BLaER1 (cell line): ENCODE data around the gene LIPG.
A peak's percentile ranks its signal among the peaks of the same experiment; 100 is the strongest.

Experiments used
- H3K27ac ChIP-seq: shearing (Covaris generic); formaldehyde crosslinking; 2 replicates; pipeline ENCODE4 v1.8.1; 2022
- H3K27me3 ChIP-seq: shearing (Covaris generic); formaldehyde crosslinking; 2 replicates; pipeline ENCODE4 v1.8.1; 2022
- H3K36me3 ChIP-seq: shearing (Covaris generic); formaldehyde crosslinking; 2 replicates; pipeline ENCODE4 v1.8.1; 2022
- H3K4me1 ChIP-seq: shearing (Covaris generic); formaldehyde crosslinking; 2 replicates; pipeline ENCODE4 v1.8.1; 2022
- H3K4me2 ChIP-seq: shearing (Covaris generic); formaldehyde crosslinking; 2 replicates; pipeline ENCODE4 v1.8.1; 2022
- H3K4me3 ChIP-seq: shearing (Covaris generic); formaldehyde crosslinking; 2 replicates; pipeline ENCODE4 v1.8.1; 2022
- H3K9ac ChIP-seq: shearing (Covaris generic); formaldehyde crosslinking; 2 replicates; pipeline ENCODE4 v1.8.1; 2022
- H3K9me3 ChIP-seq: shearing (Covaris generic); formaldehyde crosslinking; 2 replicates; pipeline ENCODE4 v1.8.1; 2022
- H4K20me1 ChIP-seq: shearing (Covaris generic); formaldehyde crosslinking; 2 replicates; pipeline ENCODE4 v1.8.1; 2022
- Cebpa-rat ChIP-seq: shearing (Covaris generic); IDR thresholded peaks from 2 replicates; pipeline ENCODE4 v1.8.1; 2022

LIPG gene

DNA sequence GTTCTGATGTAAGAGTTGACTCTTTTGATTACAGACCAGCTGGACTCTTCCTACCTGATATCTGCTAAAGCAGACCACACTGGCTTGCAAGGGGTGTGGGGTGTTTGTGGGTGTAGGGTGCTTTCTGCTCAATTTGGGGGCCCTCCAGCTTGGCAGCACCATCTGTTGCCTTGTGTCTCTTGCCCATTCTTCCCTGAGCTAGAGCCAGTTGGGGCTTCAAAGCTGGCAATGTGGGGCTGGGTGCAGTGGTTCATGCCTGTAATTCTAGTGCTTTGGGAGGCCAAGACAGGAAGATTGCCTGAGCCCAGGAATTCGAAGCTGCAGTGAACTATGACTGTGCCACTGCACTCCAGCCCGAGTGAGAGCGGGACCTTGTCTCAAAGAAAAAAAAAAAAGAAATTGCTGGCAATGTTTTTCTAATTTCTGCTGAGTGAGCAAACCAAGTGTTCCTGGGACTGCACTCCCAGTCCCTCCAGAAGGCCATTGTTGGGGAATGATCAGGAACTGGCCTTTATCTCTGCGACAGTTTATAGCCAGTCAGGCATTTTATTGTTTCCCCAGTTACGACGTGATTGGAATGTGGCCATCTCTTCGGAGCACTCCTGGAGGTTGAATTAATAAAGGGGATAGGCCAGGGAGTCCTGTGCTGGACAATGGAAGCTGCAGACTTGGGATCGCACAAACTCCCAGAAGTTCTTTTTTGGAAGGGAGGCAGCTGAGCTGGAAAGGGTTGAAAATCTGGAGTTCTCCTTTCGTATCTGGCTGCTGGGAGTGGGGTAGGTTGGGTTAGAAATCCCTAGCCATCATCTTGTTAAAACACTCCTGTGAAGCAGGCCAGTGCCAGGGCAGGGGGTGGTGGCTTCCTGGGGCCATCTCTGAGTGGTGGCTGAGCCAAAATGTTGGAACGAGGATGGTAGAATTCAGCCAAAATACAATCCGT, 57.2 kb downstream of the LIPG start:
- TF ChIP-seq Cebpa-rat = no peak
- Histone ChIP-seq H3K4me3 (no peak overlapping the region), H3K36me3 (no peaks in the 10 kb centered on the region), H3K9ac (no peak overlapping the region), H3K27me3 (no peaks in the 10 kb centered on the region), H3K4me2 (no peak overlapping the region), H3K9me3 (no peaks in the 10 kb centered on the region), H3K4me1 (peaks cover 46% of the 10 kb centered on the region), H3K27ac (no peak overlapping the region), H4K20me1 (no peaks in the 10 kb centered on the region)

DNA sequence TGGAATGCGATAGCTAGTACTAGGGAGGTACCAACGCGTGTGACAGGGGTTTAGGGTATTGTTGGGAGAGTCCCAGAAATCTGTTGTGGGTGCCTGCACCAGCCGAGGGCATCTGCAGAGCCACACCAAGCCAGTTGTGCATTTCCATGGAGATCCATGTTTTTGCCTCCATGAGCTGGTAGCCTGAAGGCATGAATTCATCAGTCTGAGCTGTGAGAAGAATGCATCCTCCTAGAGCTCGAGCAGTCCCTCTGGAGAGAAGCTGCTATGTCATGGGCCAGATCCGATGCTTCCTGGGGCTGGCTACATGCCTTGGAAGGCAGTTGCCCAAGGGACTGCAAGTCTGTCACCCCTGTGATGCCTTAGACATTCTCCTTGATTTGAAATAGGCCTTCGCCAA, 57.9 kb downstream of the LIPG start:
- TF ChIP-seq Cebpa-rat = no peak
- no peak overlapping the region for H3K27ac ChIP-seq
- no peaks in the 10 kb centered on the region for H4K20me1 ChIP-seq
- H3K4me3 ChIP-seq = no peak overlapping the region
- H3K4me2 ChIP-seq = peak overlapping the region; percentile 84; the same call in 1 of the 2 replicates
- no peaks in the 10 kb centered on the region for H3K36me3 ChIP-seq
- peaks cover 46% of the 10 kb centered on the region for H3K4me1 ChIP-seq
- no peaks in the 10 kb centered on the region for H3K9me3 ChIP-seq
- H3K27me3 ChIP-seq = no peaks in the 10 kb centered on the region
- no peak overlapping the region for H3K9ac ChIP-seq

- H3K27ac ChIP-seq = peak overlapping the region; percentile 64; the same call in 1 of the 2 replicates
- H3K27me3 ChIP-seq = no peaks in the 10 kb centered on the region
- H3K9ac ChIP-seq = peak overlapping the region; percentile 65; the same call in 1 of the 2 replicates
- H3K9me3 ChIP-seq = no peaks in the 10 kb centered on the region
- H3K4me2 ChIP-seq = peak overlapping the region; percentile 84
- H3K4me3 ChIP-seq = 0 out of 2 replicates have a peak overlapping the region, but pooled peaks have one; percentile 45
- H3K36me3 ChIP-seq = no peaks in the 10 kb centered on the region
- no peaks in the 10 kb centered on the region for H4K20me1 ChIP-seq
- no peak for TF ChIP-seq Cebpa-rat
- H3K4me1 ChIP-seq = peaks cover 40% of the 10 kb centered on the region
Measured at GRCh38 chr18:49621301-49621700, 59.4 kb downstream of the LIPG start.

DNA sequence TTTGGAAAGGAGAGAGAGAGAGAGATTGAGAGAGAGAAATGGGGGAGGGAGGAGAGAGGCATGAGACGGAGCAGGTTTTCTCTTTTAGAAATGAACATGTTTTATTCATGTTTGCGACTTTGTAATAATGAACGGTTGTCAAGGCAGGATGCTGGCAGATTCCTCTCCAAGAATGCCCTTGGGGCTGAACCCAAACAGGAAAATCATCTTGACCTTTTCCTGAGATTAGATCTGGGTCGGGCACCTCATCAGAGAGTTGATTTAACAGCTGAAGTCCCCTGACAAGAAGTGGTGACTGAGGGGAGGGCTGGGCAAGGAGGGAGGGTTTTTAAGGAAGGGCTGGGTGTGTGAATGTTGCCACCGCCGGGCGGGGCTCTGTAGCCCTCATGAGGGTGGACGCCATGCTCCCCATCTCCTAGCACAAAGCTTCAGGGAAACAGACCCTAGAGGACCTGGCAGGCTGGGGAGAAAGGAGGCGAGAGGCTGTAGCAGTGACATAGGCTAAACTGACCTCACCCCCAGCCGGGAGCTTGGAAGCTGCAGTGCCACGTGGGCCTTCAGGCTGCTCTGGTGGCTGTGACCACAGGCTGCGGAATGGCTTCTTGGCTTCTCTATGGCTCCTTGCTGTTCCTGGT, 60.0 kb downstream of the LIPG start:
- no peaks in the 10 kb centered on the region for H4K20me1 ChIP-seq
- peak overlapping the region; percentile 64; the same call in 1 of the 2 replicates for H3K27ac ChIP-seq
- no peak for TF ChIP-seq Cebpa-rat
- H3K4me1 ChIP-seq = peaks cover 42% of the 10 kb centered on the region
- no peaks in the 10 kb centered on the region for H3K9me3 ChIP-seq
- H3K9ac ChIP-seq = peak overlapping the region; percentile 65; the same call in 1 of the 2 replicates
- H3K4me3 ChIP-seq = peak overlapping the region; percentile 45
- no peaks in the 10 kb centered on the region for H3K36me3 ChIP-seq
- H3K4me2 ChIP-seq = peak overlapping the region; percentile 84
- H3K27me3 ChIP-seq = no peaks in the 10 kb centered on the region

- Histone ChIP-seq H3K4me3 (no peak overlapping the region), H3K4me2 (no peak overlapping the region), H3K27ac (no peak overlapping the region), H3K36me3 (no peaks in the 10 kb centered on the region), H3K4me1 (peaks cover 53% of the 10 kb centered on the region), H3K9ac (no peak overlapping the region), H3K9me3 (no peaks in the 10 kb centered on the region), H4K20me1 (no peaks in the 10 kb centered on the region), H3K27me3 (no peaks in the 10 kb centered on the region)
- no peak for TF ChIP-seq Cebpa-rat
Measured at GRCh38 chr18:49623571-49623970, 61.7 kb downstream of the LIPG start.

GRCh38 chr18:49625021-49625691, 63.3 kb downstream of the LIPG start:
- no peaks in the 10 kb centered on the region for H4K20me1 ChIP-seq
- no peaks in the 10 kb centered on the region for H3K27me3 ChIP-seq
- no peaks in the 10 kb centered on the region for H3K9me3 ChIP-seq
- H3K36me3 ChIP-seq = no peaks in the 10 kb centered on the region
- H3K9ac ChIP-seq = no peak overlapping the region
- no peak for TF ChIP-seq Cebpa-rat
- no peak overlapping the region for H3K27ac ChIP-seq
- no peak overlapping the region for H3K4me2 ChIP-seq
- H3K4me3 ChIP-seq = no peak overlapping the region
- H3K4me1 ChIP-seq = peaks cover 47% of the 10 kb centered on the region

DNA sequence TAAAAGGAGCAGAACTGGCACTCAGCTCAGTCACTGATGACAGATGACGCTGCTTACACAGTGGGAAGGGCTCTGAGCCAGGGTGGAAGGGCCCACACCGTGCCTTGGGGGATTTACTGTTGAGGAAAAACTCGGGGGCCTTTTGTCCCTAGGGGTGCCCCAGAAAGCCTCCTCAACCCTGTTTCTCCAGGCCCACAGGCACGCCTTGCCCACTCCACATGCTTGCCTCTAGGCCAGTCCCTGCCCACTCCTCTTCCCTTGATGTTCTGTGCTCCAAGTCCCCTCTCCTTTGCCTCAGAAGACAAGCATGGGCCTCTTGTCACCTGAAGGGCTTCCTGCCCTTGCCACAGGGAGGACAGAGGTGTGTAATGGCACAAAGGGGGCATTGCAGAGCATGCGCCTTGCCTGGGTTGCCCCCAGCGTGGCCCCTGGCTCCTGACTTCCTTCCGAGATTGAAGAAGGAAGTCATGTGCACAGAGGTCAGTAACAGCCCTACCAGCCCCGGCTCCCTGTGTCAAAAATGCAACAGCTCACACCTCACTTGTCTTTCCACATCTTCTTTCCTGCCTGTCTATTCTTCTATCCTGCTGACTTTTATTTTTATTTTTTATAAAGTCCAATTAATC, 65.1 kb downstream of the LIPG start:
- no peak overlapping the region for H3K4me3 ChIP-seq
- no peaks in the 10 kb centered on the region for H3K27me3 ChIP-seq
- H3K27ac ChIP-seq = no peak overlapping the region
- no peak overlapping the region for H3K4me2 ChIP-seq
- H3K36me3 ChIP-seq = no peaks in the 10 kb centered on the region
- no peaks in the 10 kb centered on the region for H4K20me1 ChIP-seq
- H3K4me1 ChIP-seq = peaks cover 29% of the 10 kb centered on the region
- H3K9me3 ChIP-seq = no peaks in the 10 kb centered on the region
- H3K9ac ChIP-seq = no peak overlapping the region
- TF ChIP-seq Cebpa-rat = no peak

DNA sequence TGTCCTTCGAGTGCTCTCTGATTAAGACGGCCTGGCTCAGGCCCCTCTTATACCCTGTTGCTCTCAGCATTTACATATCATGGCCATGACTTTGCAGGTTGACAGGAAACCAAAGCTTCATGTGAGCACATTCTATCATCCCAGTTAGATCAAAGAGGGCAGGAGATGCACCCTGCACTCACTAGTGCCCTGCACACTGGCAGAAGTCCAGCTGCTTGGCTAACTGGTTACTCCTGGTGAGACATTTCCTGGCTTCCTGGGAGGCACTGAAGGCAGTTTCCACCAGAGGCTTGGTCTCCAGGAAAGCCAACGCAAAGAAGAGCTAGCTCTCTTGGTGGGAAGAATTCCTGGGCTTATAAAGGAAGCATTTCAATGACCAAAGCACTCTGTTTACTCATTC, 66.3 kb downstream of the LIPG start:
- Histone ChIP-seq H3K9ac (no peak overlapping the region), H3K4me1 (peaks cover 17% of the 10 kb centered on the region), H3K36me3 (no peaks in the 10 kb centered on the region), H3K27me3 (no peaks in the 10 kb centered on the region), H3K27ac (no peak overlapping the region), H3K4me3 (no peak overlapping the region), H3K9me3 (no peaks in the 10 kb centered on the region), H4K20me1 (no peaks in the 10 kb centered on the region), H3K4me2 (no peak overlapping the region)
- no peak for TF ChIP-seq Cebpa-rat
